DOHH2 (cell line): Measurements from ENCODE around the gene DISC1.

ENCODE experiments used
- CTCF ChIP-seq: fragments of 200-600 bp; sonication (generic); IDR thresholded peaks from one replicate; pipeline ENCODE4 v1.5.1; 2014; ENCODE audit warnings: antibody characterized with exemption, mild to moderate bottlenecking, low read depth, low read length; ENCODE audit not compliant: poor library complexity, severe bottlenecking
- EZH2phosphoT487 ChIP-seq: fragments of 200-600 bp; sonication (generic); IDR thresholded peaks from 2 replicates; pipeline ENCODE4 v1.6.1; 2017; ENCODE audit warnings: borderline replicate concordance, mild to moderate bottlenecking, antibody characterized with exemption, low read length, moderate library complexity, mixed read lengths

GRCh38 chr1:231770506-231771175 is 144.1 kb downstream of the DISC1 start:
- TF ChIP-seq CTCF = no peak
- TF ChIP-seq EZH2phosphoT487 = no peak
